PFSK-1 (cell line): ENCODE data around the gene ZNF680.

Source experiments
- FOXP2 ChIP-seq: optimal IDR thresholded peaks from 2 replicates; pipeline ENCODE3; 2011; ENCODE audit warnings: borderline replicate concordance, control low read depth, inconsistent platforms; ENCODE audit not compliant: insufficient read depth; ENCODE audit errors: extremely low read length, extremely low read depth
- POLR2AphosphoS5 ChIP-seq: IDR thresholded peaks from 2 replicates; pipeline ENCODE4 v1.6.1; 2012; ENCODE audit warnings: low read depth, mild to moderate bottlenecking, control low read depth, low read length, moderate library complexity
- SIN3A ChIP-seq: IDR thresholded peaks from 2 replicates; pipeline ENCODE4 v1.6.1; 2012; ENCODE audit warnings: mild to moderate bottlenecking, low read length, moderate library complexity, borderline replicate concordance; ENCODE audit not compliant: insufficient read depth
- TAF1 ChIP-seq: IDR thresholded peaks from 2 replicates; pipeline ENCODE4 v1.6.1; 2012; ENCODE audit warnings: low read length, control low read depth, borderline replicate concordance; ENCODE audit not compliant: insufficient read depth
- TF ChIP-seq, protein P1 (sequence below), 2 experiments: IDR thresholded peaks; 2 replicates each; pipeline versions ENCODE4 v1.6.1 to v1.8.0; 2011 to 2012; ENCODE audit warnings: low read depth in 2 of 2, low read length in 2 of 2, control low read depth in 1 of 2, inconsistent platforms in 1 of 2, mild to moderate bottlenecking in 1 of 2, moderate library complexity in 1 of 2; ENCODE audit not compliant: insufficient read depth in 1 of 2

DNA sequence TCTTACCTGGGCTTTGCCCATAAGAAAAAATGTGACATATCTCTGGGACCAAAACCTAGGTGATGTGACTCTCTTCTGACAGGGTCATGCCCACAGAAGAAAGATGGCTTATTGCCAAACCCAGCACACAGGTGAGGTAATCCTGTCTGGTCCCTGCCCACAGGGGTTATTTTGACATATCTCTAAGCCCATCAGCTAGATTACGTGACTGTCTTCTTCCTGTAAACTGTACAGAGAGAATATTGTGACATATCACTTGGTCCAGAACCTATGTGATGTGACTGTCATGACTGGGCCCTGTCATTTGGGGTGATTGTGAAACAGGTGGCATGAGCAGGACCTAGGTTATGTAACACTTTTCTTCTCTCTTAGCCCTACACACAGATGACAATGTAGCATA lies 48.8 kb upstream of the ZNF680 start:
- TF ChIP-seq, protein P1, sequence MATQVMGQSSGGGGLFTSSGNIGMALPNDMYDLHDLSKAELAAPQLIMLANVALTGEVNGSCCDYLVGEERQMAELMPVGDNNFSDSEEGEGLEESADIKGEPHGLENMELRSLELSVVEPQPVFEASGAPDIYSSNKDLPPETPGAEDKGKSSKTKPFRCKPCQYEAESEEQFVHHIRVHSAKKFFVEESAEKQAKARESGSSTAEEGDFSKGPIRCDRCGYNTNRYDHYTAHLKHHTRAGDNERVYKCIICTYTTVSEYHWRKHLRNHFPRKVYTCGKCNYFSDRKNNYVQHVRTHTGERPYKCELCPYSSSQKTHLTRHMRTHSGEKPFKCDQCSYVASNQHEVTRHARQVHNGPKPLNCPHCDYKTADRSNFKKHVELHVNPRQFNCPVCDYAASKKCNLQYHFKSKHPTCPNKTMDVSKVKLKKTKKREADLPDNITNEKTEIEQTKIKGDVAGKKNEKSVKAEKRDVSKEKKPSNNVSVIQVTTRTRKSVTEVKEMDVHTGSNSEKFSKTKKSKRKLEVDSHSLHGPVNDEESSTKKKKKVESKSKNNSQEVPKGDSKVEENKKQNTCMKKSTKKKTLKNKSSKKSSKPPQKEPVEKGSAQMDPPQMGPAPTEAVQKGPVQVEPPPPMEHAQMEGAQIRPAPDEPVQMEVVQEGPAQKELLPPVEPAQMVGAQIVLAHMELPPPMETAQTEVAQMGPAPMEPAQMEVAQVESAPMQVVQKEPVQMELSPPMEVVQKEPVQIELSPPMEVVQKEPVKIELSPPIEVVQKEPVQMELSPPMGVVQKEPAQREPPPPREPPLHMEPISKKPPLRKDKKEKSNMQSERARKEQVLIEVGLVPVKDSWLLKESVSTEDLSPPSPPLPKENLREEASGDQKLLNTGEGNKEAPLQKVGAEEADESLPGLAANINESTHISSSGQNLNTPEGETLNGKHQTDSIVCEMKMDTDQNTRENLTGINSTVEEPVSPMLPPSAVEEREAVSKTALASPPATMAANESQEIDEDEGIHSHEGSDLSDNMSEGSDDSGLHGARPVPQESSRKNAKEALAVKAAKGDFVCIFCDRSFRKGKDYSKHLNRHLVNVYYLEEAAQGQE (IDR thresholded peaks at IDR 0.05; ENCODE audit: insufficient read depth in 1 of 2, low read depth in 2 of 2, low read length in 2 of 2): no peak
- no peak for TF ChIP-seq POLR2AphosphoS5
- no peak for TF ChIP-seq TAF1
- no peak for TF ChIP-seq FOXP2
- TF ChIP-seq SIN3A: no peak
